Gastroesophageal sphincter (tissue), 4 donors: ENCODE data around the gene SH2B2. TPM values are rescaled to one million over a fixed set of nuclear protein-coding genes. Genes with fewer than 3 reads are reported as not detected.

Experiments
- ATAC-seq: fragments of 150-250 bp; one replicate; pipeline ENCODE4 v1.9.1; 2016; ENCODE audit warnings: mild to moderate bottlenecking, moderate library complexity
- H3K27ac ChIP-seq, 4 donors: fragments of 200-600 bp; sonication (generic) in 3 of 4; 1 replicate in 3 of 4; 2 replicates in 1 of 4; pipeline ENCODE4 v1.5.1; 2016 to 2019
- H3K27me3 ChIP-seq: fragments of 200-600 bp; sonication (generic); one replicate; pipeline ENCODE4 v1.5.1; 2019
- H3K36me3 ChIP-seq, 2 donors: fragments of 200-600 bp; sonication (generic); one replicate each; pipeline ENCODE4 v1.5.1; 2019; ENCODE audit warnings: control low read depth in 1 of 2
- H3K4me1 ChIP-seq, 3 donors: fragments of 200-600 bp; sonication (generic); 1 replicate in 2 of 3; 2 replicates in 1 of 3; pipeline ENCODE4 v1.5.1; 2016 to 2019; ENCODE audit warnings: control low read depth in 2 of 3
- H3K4me3 ChIP-seq, 2 donors: fragments of 200-600 bp; sonication (generic); one replicate each; pipeline ENCODE4 v1.5.1; 2019; ENCODE audit warnings: mild to moderate bottlenecking in 1 of 2, moderate library complexity in 1 of 2
- H3K9me3 ChIP-seq, 3 donors: fragments of 200-600 bp; sonication (generic); one replicate each; pipeline ENCODE4 v1.5.1; 2017 to 2019; ENCODE audit warnings: control low read depth in 2 of 3
- CTCF ChIP-seq, 4 experiments: fragments of 200-600 bp in 2 of 4; fragments of 450-650 bp in 2 of 4; sonication (generic) in 1 of 4; IDR thresholded peaks; one replicate each; pipeline ENCODE4 v1.5.1; 2017 to 2019; ENCODE audit warnings: antibody characterized with exemption in 4 of 4, mild to moderate bottlenecking in 2 of 4, moderate library complexity in 2 of 4
- EP300 ChIP-seq: sonication (generic); formaldehyde crosslinking; IDR thresholded peaks from one replicate; pipeline ENCODE4 v1.6.1; 2017; ENCODE audit warnings: antibody characterized with exemption, mild to moderate bottlenecking
- POLR2A ChIP-seq, 2 donors: fragments of 450-650 bp; IDR thresholded peaks; one replicate each; pipeline ENCODE4 v1.6.1; 2017; ENCODE audit warnings: antibody characterized with exemption in 2 of 2, mild to moderate bottlenecking in 2 of 2, moderate library complexity in 1 of 2
- POLR2AphosphoS5 ChIP-seq: sonication (generic); formaldehyde crosslinking; IDR thresholded peaks from one replicate; pipeline ENCODE4 v1.6.1; 2017; ENCODE audit warnings: antibody characterized with exemption
- WGBS, 2 donors: methylation state at CpG; one replicate each; pipeline ENCODE4 v1.1.5; 2018; ENCODE audit warnings: low coverage in 1 of 2; 5-methylcytosine and 5-hydroxymethylcytosine counted together
- total RNA-seq, 4 donors: library from RNA; depleted of rRNA; stranded (reverse); fragments of >200 nt; gene quantifications; one replicate each; pipeline ENCODE4 v1.1.0, GENCODE V29; 2016

SH2B2 gene
- total RNA-seq, 4 donors from 2014 or later: 2.8 to 8.0 (median 3.8) TPM

DNA sequence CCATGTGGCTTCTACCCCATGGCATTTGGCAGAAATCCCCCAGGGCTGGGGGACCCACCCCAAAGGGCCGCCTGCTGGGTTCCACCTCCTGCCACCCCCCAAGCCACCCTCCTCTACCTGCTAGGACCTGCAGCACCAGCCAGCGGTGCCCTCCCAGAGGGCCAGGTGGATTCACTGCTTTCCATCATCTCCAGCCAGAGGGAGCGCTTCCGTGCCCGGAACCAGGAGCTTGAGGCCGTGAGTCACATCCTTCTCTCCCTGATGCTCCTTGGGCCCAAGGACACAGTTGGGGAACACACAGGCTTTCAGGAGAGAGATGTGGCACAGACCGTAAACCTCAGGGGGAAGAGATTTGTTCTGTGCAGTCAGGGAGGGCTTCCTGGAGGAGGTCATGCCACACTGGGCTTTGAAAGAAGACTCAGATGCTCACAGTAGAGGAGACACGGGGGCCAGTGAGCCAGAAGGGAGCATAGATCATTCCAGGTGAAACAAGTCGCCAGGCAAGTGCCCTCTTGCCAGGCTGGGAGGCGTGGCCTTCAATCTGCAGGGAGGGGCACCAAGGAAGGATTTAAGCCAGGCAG is 11.5 kb upstream of the SH2B2 start:
- H3K27ac ChIP-seq: no peak overlapping the region
- no peak overlapping the region for H3K4me3 ChIP-seq
- WGBS, 2 donors: 88% methylated on average over 3 of the region's 10 CpGs; no CpG with 5 or more reads in 1 of the 2 donors
- H3K36me3 ChIP-seq: peaks cover 0 to 5% of the 10 kb centered on the region in 2 donors
- no peaks in the 10 kb centered on the region for H3K9me3 ChIP-seq
- peaks cover 0 to 15% (median 0%) of the 10 kb centered on the region in 3 donors for H3K4me1 ChIP-seq
- H3K27me3 ChIP-seq: no peaks in the 10 kb centered on the region
- no peak for ATAC-seq
- TF ChIP-seq POLR2AphosphoS5 (no peak), POLR2A (IDR thresholded peaks at IDR 0.05) (no peak), EP300 (no peak), CTCF (IDR thresholded peaks at IDR 0.05) (no peak)

- H3K27ac ChIP-seq: no peak overlapping the region
- no peaks in the 10 kb centered on the region for H3K27me3 ChIP-seq
- TF ChIP-seq POLR2A (IDR thresholded peaks at IDR 0.05) (no peak), POLR2AphosphoS5 (no peak), CTCF (IDR thresholded peaks at IDR 0.05) (no peak), EP300 (no peak)
- H3K4me1 ChIP-seq: peaks cover 0 to 6% (median 0%) of the 10 kb centered on the region in 3 donors
- no peak overlapping the region for H3K4me3 ChIP-seq
- ATAC-seq: no peak
- H3K36me3 ChIP-seq: peaks cover 0 to 5% of the 10 kb centered on the region in 2 donors
- WGBS, 2 donors: 90% methylated on average over 4 of the region's 10 CpGs; no CpG with 5 or more reads in 1 of the 2 donors
- no peaks in the 10 kb centered on the region for H3K9me3 ChIP-seq
Measured at GRCh38 chr7:102277901-102278300, 8.8 kb upstream of the SH2B2 start.

DNA sequence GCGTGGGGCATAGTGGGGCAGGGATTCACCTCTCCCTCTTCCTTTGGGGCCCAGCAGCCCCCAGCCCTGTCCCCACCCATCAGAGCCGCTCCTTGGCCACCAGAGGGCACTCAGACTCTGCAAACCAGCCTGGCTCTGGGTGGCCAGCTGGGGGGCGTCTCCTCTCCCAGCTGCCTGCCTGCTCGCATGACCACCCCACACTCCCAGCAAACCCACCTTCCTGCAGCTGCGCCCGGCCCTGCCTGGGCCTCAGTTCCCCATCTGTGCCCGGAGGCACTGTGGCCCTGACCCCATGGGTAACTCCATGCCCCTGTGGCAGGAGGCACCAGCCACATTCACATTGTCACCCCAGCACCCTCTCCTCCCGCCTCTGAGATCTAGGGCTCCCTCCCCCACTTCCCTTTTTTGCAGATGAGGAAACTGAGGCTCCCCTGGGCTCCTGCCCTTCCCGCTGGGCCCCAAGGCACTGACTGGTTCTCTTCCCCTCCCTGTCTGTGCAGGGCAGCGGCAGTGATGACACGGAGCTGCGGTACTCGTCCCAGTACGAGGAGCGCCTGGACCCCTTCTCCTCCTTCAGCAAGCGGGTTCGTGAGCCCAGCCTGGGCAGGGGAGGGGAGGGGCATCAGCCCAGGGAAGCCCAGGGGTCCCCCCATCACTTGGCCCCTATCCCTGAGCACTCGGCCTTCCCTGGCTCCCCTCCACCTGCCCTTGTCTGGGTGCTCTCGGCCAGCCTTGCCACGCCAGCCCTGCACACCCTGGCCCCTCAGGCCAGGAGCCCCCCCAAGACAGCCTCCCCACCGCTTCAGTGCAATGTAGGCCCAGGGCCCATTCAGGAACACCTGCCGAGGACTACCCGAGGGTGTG is 6.9 kb upstream of the SH2B2 start:
- peak; percentile 63 for ATAC-seq
- Histone ChIP-seq H3K9me3 (no peaks in the 10 kb centered on the region), H3K4me1 (peaks cover 0 to 6% (median 0%) of the 10 kb centered on the region in 3 donors), H3K27me3 (no peaks in the 10 kb centered on the region), H3K36me3 (peaks cover 0 to 5% of the 10 kb centered on the region in 2 donors), H3K27ac (no peak overlapping the region), H3K4me3 (no peak overlapping the region)
- TF ChIP-seq POLR2AphosphoS5 (no peak), CTCF (IDR thresholded peaks at IDR 0.05) (peak in 3 of 4 experiments; percentile 67 to 93 (median 70)), POLR2A (IDR thresholded peaks at IDR 0.05) (no peak)
- WGBS, 2 donors: 0 to 33% methylated on average over 1 to 3 of the region's 23 CpGs

GRCh38 chr7:102280521-102280920 is 6.1 kb upstream of the SH2B2 start:
- Histone ChIP-seq H3K27me3 (no peaks in the 10 kb centered on the region), H3K4me1 (peaks cover 0 to 13% (median under 1%) of the 10 kb centered on the region in 3 donors), H3K36me3 (no peaks in the 10 kb centered on the region), H3K4me3 (no peak overlapping the region), H3K9me3 (no peaks in the 10 kb centered on the region), H3K27ac (no peak overlapping the region)
- no peak for ATAC-seq
- WGBS, 2 donors: no CpG with 5 or more reads among the region's 5 CpGs
- TF ChIP-seq EP300 (no peak), POLR2AphosphoS5 (no peak), POLR2A (IDR thresholded peaks at IDR 0.05) (no peak), CTCF (IDR thresholded peaks at IDR 0.05) (no peak)
